ENCODE results near the gene SLC38A5. TPM values are rescaled to one million over a fixed set of nuclear protein-coding genes. Genes with fewer than 3 reads are reported as not detected.

Gene SLC38A5
- total RNA-seq, 1 experiment from 2014 or later: 50.6 TPM

DNA sequence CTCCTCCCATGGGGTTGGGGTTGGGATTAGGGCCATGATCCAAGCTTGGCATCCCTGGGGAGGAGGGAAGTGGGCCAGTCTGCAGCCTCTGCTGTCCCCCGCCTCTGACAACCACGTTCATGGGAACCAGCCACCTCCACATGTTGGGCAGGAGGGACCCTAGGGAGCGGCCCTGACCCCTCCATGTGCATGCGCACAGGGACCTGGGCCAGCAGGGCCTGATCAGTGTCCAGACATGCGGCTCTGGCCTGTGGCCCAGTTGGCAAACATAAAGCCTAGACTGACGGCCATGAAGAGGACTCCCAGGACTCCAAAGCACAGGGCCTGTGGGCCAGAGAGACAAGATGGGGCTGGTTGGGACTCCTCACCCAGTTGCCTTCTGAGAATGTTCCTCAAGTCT lies 11.3 kb downstream of the SLC38A5 start:
- CTCF ChIA-PET: no interaction called here
- no peak for ATAC-seq
- POLR2A ChIA-PET: no interaction called here
- DNase-seq (ENCODE audit: low spot score): no peak
- Mint-ChIP-seq H3K36me3 (peaks cover 25% of the 10 kb centered on the region), H3K27me3 (ENCODE audit: low read depth) (no peaks in the 10 kb centered on the region), H3K4me3 (no peak overlapping the region), H3K4me1 (no peaks in the 10 kb centered on the region), H3K9me3 (no peaks in the 10 kb centered on the region), H3K27ac (no peak overlapping the region)
- TF ChIP-seq, protein P1, sequence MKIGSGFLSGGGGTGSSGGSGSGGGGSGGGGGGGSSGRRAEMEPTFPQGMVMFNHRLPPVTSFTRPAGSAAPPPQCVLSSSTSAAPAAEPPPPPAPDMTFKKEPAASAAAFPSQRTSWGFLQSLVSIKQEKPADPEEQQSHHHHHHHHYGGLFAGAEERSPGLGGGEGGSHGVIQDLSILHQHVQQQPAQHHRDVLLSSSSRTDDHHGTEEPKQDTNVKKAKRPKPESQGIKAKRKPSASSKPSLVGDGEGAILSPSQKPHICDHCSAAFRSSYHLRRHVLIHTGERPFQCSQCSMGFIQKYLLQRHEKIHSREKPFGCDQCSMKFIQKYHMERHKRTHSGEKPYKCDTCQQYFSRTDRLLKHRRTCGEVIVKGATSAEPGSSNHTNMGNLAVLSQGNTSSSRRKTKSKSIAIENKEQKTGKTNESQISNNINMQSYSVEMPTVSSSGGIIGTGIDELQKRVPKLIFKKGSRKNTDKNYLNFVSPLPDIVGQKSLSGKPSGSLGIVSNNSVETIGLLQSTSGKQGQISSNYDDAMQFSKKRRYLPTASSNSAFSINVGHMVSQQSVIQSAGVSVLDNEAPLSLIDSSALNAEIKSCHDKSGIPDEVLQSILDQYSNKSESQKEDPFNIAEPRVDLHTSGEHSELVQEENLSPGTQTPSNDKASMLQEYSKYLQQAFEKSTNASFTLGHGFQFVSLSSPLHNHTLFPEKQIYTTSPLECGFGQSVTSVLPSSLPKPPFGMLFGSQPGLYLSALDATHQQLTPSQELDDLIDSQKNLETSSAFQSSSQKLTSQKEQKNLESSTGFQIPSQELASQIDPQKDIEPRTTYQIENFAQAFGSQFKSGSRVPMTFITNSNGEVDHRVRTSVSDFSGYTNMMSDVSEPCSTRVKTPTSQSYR (CRISPR knock-in tag; IDR thresholded peaks at IDR 0.05): no peak
- TF ChIP-seq, protein P2, sequence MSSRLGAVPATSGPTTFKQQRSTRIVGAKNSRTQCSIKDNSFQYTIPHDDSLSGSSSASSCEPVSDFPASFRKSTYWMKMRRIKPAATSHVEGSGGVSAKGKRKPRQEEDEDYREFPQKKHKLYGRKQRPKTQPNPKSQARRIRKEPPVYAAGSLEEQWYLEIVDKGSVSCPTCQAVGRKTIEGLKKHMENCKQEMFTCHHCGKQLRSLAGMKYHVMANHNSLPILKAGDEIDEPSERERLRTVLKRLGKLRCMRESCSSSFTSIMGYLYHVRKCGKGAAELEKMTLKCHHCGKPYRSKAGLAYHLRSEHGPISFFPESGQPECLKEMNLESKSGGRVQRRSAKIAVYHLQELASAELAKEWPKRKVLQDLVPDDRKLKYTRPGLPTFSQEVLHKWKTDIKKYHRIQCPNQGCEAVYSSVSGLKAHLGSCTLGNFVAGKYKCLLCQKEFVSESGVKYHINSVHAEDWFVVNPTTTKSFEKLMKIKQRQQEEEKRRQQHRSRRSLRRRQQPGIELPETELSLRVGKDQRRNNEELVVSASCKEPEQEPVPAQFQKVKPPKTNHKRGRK (CRISPR knock-in tag; IDR thresholded peaks at IDR 0.05; ENCODE audit: borderline replicate concordance): no peak
- TF ChIP-seq HMGA2 (CRISPR knock-in tag; IDR thresholded peaks at IDR 0.05) (no peak), PRRX2 (CRISPR knock-in tag; IDR thresholded peaks at IDR 0.05) (no peak), NFATC4 (CRISPR knock-in tag; IDR thresholded peaks at IDR 0.05) (no peak), ZNF396 (CRISPR knock-in tag; IDR thresholded peaks at IDR 0.05; ENCODE audit: borderline replicate concordance) (no peak), EMX1 (CRISPR knock-in tag; IDR thresholded peaks at IDR 0.05) (no peak), ZNF416 (CRISPR knock-in tag; IDR thresholded peaks at IDR 0.05) (no peak)
- TF ChIP-seq, protein P3, sequence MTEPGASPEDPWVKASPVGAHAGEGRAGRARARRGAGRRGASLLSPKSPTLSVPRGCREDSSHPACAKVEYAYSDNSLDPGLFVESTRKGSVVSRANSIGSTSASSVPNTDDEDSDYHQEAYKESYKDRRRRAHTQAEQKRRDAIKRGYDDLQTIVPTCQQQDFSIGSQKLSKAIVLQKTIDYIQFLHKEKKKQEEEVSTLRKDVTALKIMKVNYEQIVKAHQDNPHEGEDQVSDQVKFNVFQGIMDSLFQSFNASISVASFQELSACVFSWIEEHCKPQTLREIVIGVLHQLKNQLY (CRISPR knock-in tag; IDR thresholded peaks at IDR 0.05): no peak
- TF ChIP-seq, protein P4, sequence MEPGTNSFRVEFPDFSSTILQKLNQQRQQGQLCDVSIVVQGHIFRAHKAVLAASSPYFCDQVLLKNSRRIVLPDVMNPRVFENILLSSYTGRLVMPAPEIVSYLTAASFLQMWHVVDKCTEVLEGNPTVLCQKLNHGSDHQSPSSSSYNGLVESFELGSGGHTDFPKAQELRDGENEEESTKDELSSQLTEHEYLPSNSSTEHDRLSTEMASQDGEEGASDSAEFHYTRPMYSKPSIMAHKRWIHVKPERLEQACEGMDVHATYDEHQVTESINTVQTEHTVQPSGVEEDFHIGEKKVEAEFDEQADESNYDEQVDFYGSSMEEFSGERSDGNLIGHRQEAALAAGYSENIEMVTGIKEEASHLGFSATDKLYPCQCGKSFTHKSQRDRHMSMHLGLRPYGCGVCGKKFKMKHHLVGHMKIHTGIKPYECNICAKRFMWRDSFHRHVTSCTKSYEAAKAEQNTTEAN (CRISPR knock-in tag; IDR thresholded peaks at IDR 0.05): no peak

DNA sequence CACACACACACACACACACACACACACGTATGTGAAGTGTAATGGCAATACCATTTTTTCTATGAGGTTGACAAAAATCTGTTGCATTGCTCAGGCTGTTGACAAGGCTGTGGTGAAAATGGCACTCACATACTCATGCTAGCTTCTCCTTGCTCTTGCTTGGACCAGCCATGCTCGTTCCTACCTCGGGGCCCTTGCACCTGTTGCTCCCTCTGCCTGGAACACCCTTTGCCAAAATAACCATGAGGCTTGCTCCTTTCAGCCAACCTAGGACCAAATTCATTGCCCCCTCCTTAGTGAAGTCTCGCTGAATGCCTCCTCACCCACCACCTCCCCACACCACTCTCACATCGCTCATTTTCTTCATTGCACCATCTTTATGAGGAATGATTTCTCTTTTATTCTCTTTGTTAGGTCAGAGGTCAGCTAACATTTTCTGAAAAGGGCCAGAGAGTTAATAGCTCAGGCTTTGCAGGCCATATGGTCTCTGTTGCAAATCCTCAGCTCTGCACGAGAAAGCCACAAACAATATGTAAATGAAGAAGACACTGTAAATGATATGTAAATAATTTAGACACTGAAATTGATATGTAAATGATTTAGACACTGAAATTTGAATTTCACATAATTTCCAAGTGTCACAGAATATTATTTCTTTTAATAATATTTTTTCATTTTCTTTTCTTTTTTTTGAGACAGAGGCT lies 13.3 kb downstream of the SLC38A5 start:
- H3K9me3 Mint-ChIP-seq: no peaks in the 10 kb centered on the region
- CTCF ChIA-PET: no interaction called here
- peaks cover 20% of the 10 kb centered on the region for H3K36me3 Mint-ChIP-seq
- no peak overlapping the region for H3K4me3 Mint-ChIP-seq
- no peaks in the 10 kb centered on the region for H3K4me1 Mint-ChIP-seq
- TF ChIP-seq SMAD4 (CRISPR knock-in tag; IDR thresholded peaks at IDR 0.05) (no peak), ZNF232 (CRISPR knock-in tag; IDR thresholded peaks at IDR 0.05) (no peak), ELF4 (CRISPR knock-in tag; IDR thresholded peaks at IDR 0.05; ENCODE audit: low read depth) (no peak), ZNF416 (CRISPR knock-in tag; IDR thresholded peaks at IDR 0.05) (no peak), ATF1 (CRISPR knock-in tag; IDR thresholded peaks at IDR 0.05) (no peak)
- TF ChIP-seq, protein P4 (CRISPR knock-in tag; IDR thresholded peaks at IDR 0.05): no peak
- TF ChIP-seq, protein P5, sequence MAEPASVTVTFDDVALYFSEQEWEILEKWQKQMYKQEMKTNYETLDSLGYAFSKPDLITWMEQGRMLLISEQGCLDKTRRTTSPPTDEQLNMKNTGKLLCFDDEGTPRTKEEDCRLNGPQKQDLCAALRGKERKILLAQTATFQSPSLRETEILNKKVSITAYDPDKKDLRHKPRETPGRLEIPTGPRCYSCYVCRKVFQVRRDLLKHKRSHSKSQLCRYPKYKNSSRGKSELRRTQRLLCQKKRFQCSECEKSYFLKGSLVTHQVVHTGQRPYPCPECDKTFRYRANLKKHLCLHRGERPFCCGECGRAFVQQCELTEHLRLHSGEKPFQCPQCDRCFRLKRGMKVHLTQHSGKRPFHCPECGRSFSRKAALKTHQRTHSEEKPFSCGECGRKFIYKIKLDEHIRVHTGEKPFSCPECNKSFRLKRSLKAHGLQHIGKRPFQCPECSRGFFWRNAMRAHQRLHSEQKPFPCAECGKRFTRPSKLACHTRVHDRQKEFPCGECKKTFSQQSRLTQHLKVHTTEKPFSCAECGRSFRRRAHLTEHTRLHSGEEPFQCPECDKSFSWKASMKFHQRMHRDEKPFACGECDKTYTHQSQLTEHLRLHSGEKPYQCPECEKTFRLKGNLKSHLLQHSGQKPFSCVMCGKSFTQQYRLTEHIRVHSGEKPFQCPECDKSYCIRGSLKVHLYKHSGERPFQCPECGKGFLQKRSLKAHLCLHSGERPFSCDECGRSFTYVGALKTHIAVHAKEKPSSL (CRISPR knock-in tag; conservative IDR thresholded peaks at IDR 0.05): no peak
- TF ChIP-seq, protein P6, sequence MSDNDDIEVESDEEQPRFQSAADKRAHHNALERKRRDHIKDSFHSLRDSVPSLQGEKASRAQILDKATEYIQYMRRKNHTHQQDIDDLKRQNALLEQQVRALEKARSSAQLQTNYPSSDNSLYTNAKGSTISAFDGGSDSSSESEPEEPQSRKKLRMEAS (CRISPR knock-in tag; IDR thresholded peaks at IDR 0.05): no peak
- H3K27me3 Mint-ChIP-seq (ENCODE audit: low read depth): no peaks in the 10 kb centered on the region
- POLR2A ChIA-PET: interaction anchor here (0.6 kb wide), 1 partner anchor 1222 kb away, joined by 8 read pairs; no protein-coding TSS in a partner anchor
- no peak overlapping the region for H3K27ac Mint-ChIP-seq
- no peak for DNase-seq (ENCODE audit: low spot score)
- ATAC-seq: no peak
